Cardiac muscle cell (in vitro differentiated cells and primary cell): Measurements from ENCODE around the gene PAGE4. TPM values are rescaled to one million over a fixed set of nuclear protein-coding genes. Genes with fewer than 3 reads are reported as not detected.

Source experiments
- DNase-seq, 2 donors: peaks; one replicate each; pipeline versions ENCODE4 v3.0.0 to v3.0.0-alpha.2; 2010 to 2017; ENCODE audit warnings: low read depth in 1 of 2, low spot score in 1 of 2
- H3K27ac ChIP-seq: fragments of 200-600 bp; sonication (generic); 2 replicates; pipeline ENCODE4 v1.5.1; 2016
- H3K27me3 ChIP-seq: fragments of 200-600 bp; sonication (generic); 2 replicates; pipeline ENCODE4 v1.6.0; 2016; ENCODE audit warnings: control low read depth
- H3K36me3 ChIP-seq: fragments of 200-600 bp; sonication (generic); 2 replicates; pipeline ENCODE4 v1.5.1; 2016; ENCODE audit warnings: control low read depth
- H3K4me1 ChIP-seq: fragments of 200-600 bp; sonication (generic); 2 replicates; pipeline ENCODE4 v1.8.1; 2017; ENCODE audit warnings: low read depth, mild to moderate bottlenecking, mixed run types
- H3K4me3 ChIP-seq: fragments of 200-600 bp; sonication (generic); 2 replicates; pipeline ENCODE4 v1.5.1; 2016; ENCODE audit warnings: mild to moderate bottlenecking
- H3K9me3 ChIP-seq: fragments of 200-600 bp; sonication (generic); 2 replicates; pipeline ENCODE4 v1.5.1; 2017; ENCODE audit warnings: low read depth, mild to moderate bottlenecking, control low read depth
- polyA plus RNA-seq: library from polyadenylated mRNA; unstranded; fragments of >200 nt; fragmentation: Nextera tagmentation; extraction: Ambion mirVana; gene quantifications from 2 replicates; pipeline ENCODE4 v1.2.1, GENCODE V29; 2016
- total RNA-seq: library from RNA; depleted of rRNA; stranded (reverse); fragments of >200 nt; gene quantifications from 2 replicates; pipeline ENCODE4 v1.2.3, GENCODE V29; 2016
- TF ChIP-seq, protein P1 (sequence below): IDR thresholded peaks from 2 replicates; pipeline ENCODE4 v1.5.1; 2012; ENCODE audit warnings: low read depth, mild to moderate bottlenecking, low read length

The PAGE4 gene
- total and polyA plus RNA-seq, 2 experiments from 2014 or later: not detected

DNA sequence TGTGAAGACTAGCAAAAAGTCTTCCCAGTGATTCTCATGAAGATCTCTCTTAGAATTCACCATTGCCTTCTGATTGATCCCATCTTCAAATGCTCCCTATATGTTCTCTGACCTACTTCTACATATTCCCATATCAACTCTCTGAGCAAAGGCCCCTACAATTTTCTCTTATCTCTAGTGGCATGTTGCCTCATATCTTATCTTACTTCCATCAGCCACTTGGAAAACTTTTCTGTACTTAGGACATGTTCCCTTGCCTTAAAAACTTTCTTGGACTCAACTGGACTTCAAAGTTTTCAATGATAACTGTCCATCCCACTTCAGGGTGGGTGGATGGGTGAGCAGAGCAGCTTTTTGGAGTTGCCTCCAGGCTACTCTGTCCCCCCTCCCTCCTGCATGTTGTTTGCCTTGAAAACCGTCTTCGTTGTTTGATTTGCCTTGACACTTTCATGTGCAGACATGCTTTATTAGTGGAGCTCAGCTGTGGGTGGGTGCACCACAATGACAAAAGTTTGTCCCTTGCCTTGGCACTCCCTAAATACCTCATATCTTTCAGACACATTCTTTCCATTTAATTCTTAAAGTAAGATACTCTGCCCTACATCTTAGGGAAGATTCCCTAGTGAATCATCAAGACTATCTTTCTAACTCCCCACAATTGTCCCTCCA, 31.9 kb downstream of the PAGE4 start:
- no peaks in the 10 kb centered on the region for H3K9me3 ChIP-seq
- H3K27me3 ChIP-seq: no peaks in the 10 kb centered on the region
- no peaks in the 10 kb centered on the region for H3K36me3 ChIP-seq
- H3K4me3 ChIP-seq: no peak overlapping the region
- no peak for DNase-seq
- TF ChIP-seq, protein P1, sequence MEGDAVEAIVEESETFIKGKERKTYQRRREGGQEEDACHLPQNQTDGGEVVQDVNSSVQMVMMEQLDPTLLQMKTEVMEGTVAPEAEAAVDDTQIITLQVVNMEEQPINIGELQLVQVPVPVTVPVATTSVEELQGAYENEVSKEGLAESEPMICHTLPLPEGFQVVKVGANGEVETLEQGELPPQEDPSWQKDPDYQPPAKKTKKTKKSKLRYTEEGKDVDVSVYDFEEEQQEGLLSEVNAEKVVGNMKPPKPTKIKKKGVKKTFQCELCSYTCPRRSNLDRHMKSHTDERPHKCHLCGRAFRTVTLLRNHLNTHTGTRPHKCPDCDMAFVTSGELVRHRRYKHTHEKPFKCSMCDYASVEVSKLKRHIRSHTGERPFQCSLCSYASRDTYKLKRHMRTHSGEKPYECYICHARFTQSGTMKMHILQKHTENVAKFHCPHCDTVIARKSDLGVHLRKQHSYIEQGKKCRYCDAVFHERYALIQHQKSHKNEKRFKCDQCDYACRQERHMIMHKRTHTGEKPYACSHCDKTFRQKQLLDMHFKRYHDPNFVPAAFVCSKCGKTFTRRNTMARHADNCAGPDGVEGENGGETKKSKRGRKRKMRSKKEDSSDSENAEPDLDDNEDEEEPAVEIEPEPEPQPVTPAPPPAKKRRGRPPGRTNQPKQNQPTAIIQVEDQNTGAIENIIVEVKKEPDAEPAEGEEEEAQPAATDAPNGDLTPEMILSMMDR: no peak
- H3K4me1 ChIP-seq: no peaks in the 10 kb centered on the region
- no peak overlapping the region for H3K27ac ChIP-seq

DNA sequence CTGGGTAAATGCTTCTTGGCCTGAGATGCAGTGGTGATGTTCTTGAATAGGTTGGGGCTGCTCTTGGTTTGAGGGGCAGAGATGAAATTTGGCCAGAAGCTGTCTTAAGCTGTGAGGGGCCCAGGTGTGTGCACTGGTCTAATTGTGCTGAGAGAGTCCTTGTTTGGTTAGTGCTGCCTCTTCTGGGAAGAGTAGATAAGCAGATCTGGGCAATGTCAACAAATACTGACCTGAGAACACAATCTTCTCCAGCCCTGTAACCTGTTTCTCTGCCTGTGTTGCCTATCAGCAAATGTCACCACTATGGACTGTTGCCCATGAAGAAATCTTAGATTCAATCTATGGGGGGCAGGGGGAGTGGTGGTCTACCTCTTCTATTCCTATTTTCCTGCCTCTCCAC, 33.0 kb downstream of the PAGE4 start:
- no peaks in the 10 kb centered on the region for H3K4me1 ChIP-seq
- H3K27ac ChIP-seq: no peak overlapping the region
- DNase-seq: no peak
- H3K27me3 ChIP-seq: no peaks in the 10 kb centered on the region
- TF ChIP-seq, protein P1: no peak
- no peaks in the 10 kb centered on the region for H3K9me3 ChIP-seq
- no peak overlapping the region for H3K4me3 ChIP-seq
- no peaks in the 10 kb centered on the region for H3K36me3 ChIP-seq

GRCh38 chrX:49868739-49869138, 39.6 kb downstream of the PAGE4 start:
- Histone ChIP-seq H3K4me3 (no peak overlapping the region), H3K36me3 (no peaks in the 10 kb centered on the region), H3K9me3 (no peaks in the 10 kb centered on the region), H3K27me3 (no peaks in the 10 kb centered on the region), H3K4me1 (no peaks in the 10 kb centered on the region), H3K27ac (no peak overlapping the region)
- TF ChIP-seq, protein P1: no peak
- no peak for DNase-seq

DNA sequence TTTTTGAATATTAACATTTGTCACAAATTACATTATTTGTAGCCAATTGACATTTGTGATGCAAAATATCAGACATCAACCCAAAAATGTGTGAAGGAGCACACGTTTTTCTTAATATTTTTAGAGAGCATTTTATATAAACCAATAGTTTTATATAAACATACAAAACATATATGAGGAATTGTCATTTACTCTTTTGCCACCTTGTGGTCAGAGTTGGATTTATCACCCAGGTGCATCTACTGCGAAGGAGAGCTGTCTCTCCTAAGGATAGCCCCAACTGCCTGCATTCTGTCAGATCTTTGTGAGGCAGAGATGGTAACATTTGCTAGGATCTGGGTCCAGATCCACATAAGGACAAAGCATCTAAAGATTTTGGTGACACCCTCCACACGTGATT, 47.6 kb downstream of the PAGE4 start:
- Histone ChIP-seq H3K4me1 (no peaks in the 10 kb centered on the region), H3K27ac (no peak overlapping the region), H3K4me3 (no peak overlapping the region), H3K36me3 (no peaks in the 10 kb centered on the region), H3K9me3 (no peaks in the 10 kb centered on the region), H3K27me3 (no peaks in the 10 kb centered on the region)
- peak; percentile 24 to 26 for DNase-seq
- TF ChIP-seq, protein P1: peak; percentile 35

- Histone ChIP-seq H3K4me3 (no peak overlapping the region), H3K36me3 (no peaks in the 10 kb centered on the region), H3K4me1 (no peaks in the 10 kb centered on the region), H3K27ac (peak overlapping the region; percentile 71), H3K9me3 (no peaks in the 10 kb centered on the region), H3K27me3 (no peaks in the 10 kb centered on the region)
- TF ChIP-seq, protein P1: no peak
- DNase-seq: no peak
Observed at GRCh38 chrX:49877397-49878101, 48.4 kb downstream of the PAGE4 start.
